GM12801 (cell line): ENCODE results near the gene FGF14.

ENCODE experiments used
- CTCF ChIP-seq: IDR thresholded peaks from one replicate; pipeline ENCODE4 v1.5.1; 2011; ENCODE audit warnings: control low read depth; ENCODE audit not compliant: insufficient read length; ENCODE audit errors: extremely low read depth

Gene FGF14

GRCh38 chr13:101833671-101834070, 568.2 kb downstream of the FGF14 start:
- TF ChIP-seq CTCF: no peak

- TF ChIP-seq CTCF: no peak
Measured at GRCh38 chr13:101830035-101830434, 571.8 kb downstream of the FGF14 start.

GRCh38 chr13:101829484-101829883, 572.4 kb downstream of the FGF14 start:
- no peak for TF ChIP-seq CTCF

GRCh38 chr13:101828119-101828518, 573.7 kb downstream of the FGF14 start:
- no peak for TF ChIP-seq CTCF

GRCh38 chr13:101817898-101818297, 584.0 kb downstream of the FGF14 start:
- no peak for TF ChIP-seq CTCF

GRCh38 chr13:101811881-101812280, 590.0 kb downstream of the FGF14 start:
- TF ChIP-seq CTCF: no peak

GRCh38 chr13:101811284-101811839, 590.5 kb downstream of the FGF14 start:
- no peak for TF ChIP-seq CTCF
